ENCODE results near the gene PSMB5. TPM values are rescaled to one million over a fixed set of nuclear protein-coding genes. Genes with fewer than 3 reads are reported as not detected.
"Not testable (repeated sequence)": the region's sequence is repeated elsewhere in the genome, so short reads cannot be mapped to it uniquely, and the experiment has no call there.

The PSMB5 gene
- total RNA-seq, 4 donors from 2014 or later, result 8.6 to 85.1 (median 42.5) TPM

- Histone ChIP-seq H3K4me1 (no peaks in the 10 kb centered on the region), H3K36me3 (peaks cover 0 to 1% (median 0%) of the 10 kb centered on the region in 4 donors), H3K27ac (no peak overlapping the region), H3K9me3 (no peaks in the 10 kb centered on the region), H3K27me3 (no peaks in the 10 kb centered on the region), H3K4me3 (no peak overlapping the region)
- intact Hi-C loops (cut with DNase I; ENCODE audit: low total_unique reads) (no loop called here), in situ Hi-C loops (cut with MboI; ENCODE audit: low pct_ligation_motif_present in 1 of 4, low pct_unique_long_range_greater_than_20kb in 1 of 4, low sequenced_read_pairs in 3 of 4) (no loop called here)
- DNase-seq, result no peak
- 94% methylated on average over 7 of the region's 7 CpGs; no CpG with 5 or more reads in 1 of the 2 donors for WGBS, 2 donors (ENCODE audit: low coverage in 1 of 2)
- TF ChIP-seq POLR2A (IDR thresholded peaks at IDR 0.05) (no peak), EP300 (IDR thresholded peaks at IDR 0.05; ENCODE audit: low read depth) (no peak), POLR2AphosphoS5 (IDR thresholded peaks at IDR 0.05) (no peak)
- TF ChIP-seq, protein P1, sequence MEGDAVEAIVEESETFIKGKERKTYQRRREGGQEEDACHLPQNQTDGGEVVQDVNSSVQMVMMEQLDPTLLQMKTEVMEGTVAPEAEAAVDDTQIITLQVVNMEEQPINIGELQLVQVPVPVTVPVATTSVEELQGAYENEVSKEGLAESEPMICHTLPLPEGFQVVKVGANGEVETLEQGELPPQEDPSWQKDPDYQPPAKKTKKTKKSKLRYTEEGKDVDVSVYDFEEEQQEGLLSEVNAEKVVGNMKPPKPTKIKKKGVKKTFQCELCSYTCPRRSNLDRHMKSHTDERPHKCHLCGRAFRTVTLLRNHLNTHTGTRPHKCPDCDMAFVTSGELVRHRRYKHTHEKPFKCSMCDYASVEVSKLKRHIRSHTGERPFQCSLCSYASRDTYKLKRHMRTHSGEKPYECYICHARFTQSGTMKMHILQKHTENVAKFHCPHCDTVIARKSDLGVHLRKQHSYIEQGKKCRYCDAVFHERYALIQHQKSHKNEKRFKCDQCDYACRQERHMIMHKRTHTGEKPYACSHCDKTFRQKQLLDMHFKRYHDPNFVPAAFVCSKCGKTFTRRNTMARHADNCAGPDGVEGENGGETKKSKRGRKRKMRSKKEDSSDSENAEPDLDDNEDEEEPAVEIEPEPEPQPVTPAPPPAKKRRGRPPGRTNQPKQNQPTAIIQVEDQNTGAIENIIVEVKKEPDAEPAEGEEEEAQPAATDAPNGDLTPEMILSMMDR (IDR thresholded peaks at IDR 0.05), result no peak
These were observed 14.3 kb downstream of the PSMB5 start for GRCh38 chr14:23020143-23021128.

GRCh38 chr14:23018107-23018506, 16.6 kb downstream of the PSMB5 start:
- in situ Hi-C loops (cut with MboI; ENCODE audit: low pct_ligation_motif_present in 1 of 4, low pct_unique_long_range_greater_than_20kb in 1 of 4, low sequenced_read_pairs in 3 of 4) (no loop called here), intact Hi-C loops (cut with DNase I; ENCODE audit: low total_unique reads) (no loop called here)
- DNase-seq, result no peak
- H3K27me3 ChIP-seq, result no peaks in the 10 kb centered on the region
- TF ChIP-seq POLR2AphosphoS5 (IDR thresholded peaks at IDR 0.05) (no peak), POLR2A (IDR thresholded peaks at IDR 0.05) (no peak), EP300 (IDR thresholded peaks at IDR 0.05; ENCODE audit: low read depth) (no peak)
- TF ChIP-seq, protein P1 (IDR thresholded peaks at IDR 0.05), result no peak
- no peaks in the 10 kb centered on the region for H3K36me3 ChIP-seq
- H3K4me1 ChIP-seq, result no peaks in the 10 kb centered on the region
- H3K9me3 ChIP-seq, result no peaks in the 10 kb centered on the region
- no peak overlapping the region for H3K27ac ChIP-seq
- no peak overlapping the region for H3K4me3 ChIP-seq

DNA sequence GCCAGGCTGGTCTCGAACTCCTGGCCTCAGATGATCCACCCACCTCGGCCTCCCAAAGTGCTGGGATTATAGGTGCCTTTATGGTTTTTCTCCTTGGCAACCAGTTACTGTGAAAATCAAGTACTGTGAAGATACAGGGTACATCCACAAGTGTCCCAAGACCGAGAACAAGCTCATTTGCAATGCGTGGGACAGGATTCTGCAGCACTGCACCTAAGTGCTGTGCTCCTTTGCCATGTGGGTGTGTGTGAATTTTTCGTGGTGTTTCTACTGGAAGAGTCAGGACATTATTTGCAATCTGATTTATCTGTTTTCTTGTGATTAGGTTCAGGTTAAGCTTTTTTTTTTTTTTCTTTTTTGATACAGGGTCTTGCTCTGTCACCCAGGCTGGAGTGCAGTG, 17.6 kb downstream of the PSMB5 start:
- H3K27ac ChIP-seq, result no peak overlapping the region
- no peak for DNase-seq
- in situ Hi-C loops (cut with MboI; ENCODE audit: low pct_ligation_motif_present in 1 of 4, low pct_unique_long_range_greater_than_20kb in 1 of 4, low sequenced_read_pairs in 3 of 4), result no loop called here
- no peaks in the 10 kb centered on the region for H3K36me3 ChIP-seq
- intact Hi-C loops (cut with DNase I; ENCODE audit: low total_unique reads), result no loop called here
- 67 to 87% methylated on average over 2 to 5 of the region's 5 CpGs for WGBS, 2 donors (ENCODE audit: low coverage in 1 of 2)
- TF ChIP-seq POLR2AphosphoS5 (IDR thresholded peaks at IDR 0.05), result no peak
- TF ChIP-seq, protein P1 (IDR thresholded peaks at IDR 0.05), result no peak
- no peak for TF ChIP-seq EP300 (IDR thresholded peaks at IDR 0.05; ENCODE audit: low read depth)
- no peak for TF ChIP-seq POLR2A (IDR thresholded peaks at IDR 0.05)
- H3K4me1 ChIP-seq, result no peaks in the 10 kb centered on the region
- no peak overlapping the region for H3K4me3 ChIP-seq
- no peaks in the 10 kb centered on the region for H3K9me3 ChIP-seq
- no peaks in the 10 kb centered on the region for H3K27me3 ChIP-seq

DNA sequence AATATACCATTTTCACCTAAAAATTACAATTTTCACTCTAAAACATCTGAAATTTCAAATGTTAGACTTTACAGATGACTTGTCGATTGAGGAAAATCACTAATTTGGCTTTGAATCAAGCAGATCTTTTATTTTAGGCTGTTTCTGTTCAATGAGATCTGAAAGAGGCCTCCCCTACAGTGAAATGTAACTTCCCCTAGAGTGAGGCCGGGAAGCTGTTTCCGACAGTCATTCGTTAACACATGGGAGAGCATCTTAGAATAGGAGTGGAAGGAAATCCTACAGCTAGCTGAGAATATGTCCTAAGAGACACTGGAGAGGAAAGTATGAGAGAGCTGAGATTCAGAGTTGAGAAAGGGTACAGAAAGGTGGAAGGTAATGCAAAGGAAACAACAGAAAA, 19.1 kb downstream of the PSMB5 start:
- in situ Hi-C loops (cut with MboI; ENCODE audit: low pct_ligation_motif_present in 1 of 4, low pct_unique_long_range_greater_than_20kb in 1 of 4, low sequenced_read_pairs in 3 of 4) (no loop called here), intact Hi-C loops (cut with DNase I; ENCODE audit: low total_unique reads) (no loop called here)
- no peak for DNase-seq
- H3K27me3 ChIP-seq, result no peaks in the 10 kb centered on the region
- H3K36me3 ChIP-seq, result no peaks in the 10 kb centered on the region
- 70 to 92% methylated on average over 3 to 4 of the region's 4 CpGs for WGBS, 2 donors (ENCODE audit: low coverage in 1 of 2)
- no peaks in the 10 kb centered on the region for H3K9me3 ChIP-seq
- no peaks in the 10 kb centered on the region for H3K4me1 ChIP-seq
- no peak overlapping the region for H3K27ac ChIP-seq
- no peak overlapping the region for H3K4me3 ChIP-seq
- TF ChIP-seq, protein P1 (IDR thresholded peaks at IDR 0.05), result no peak
- TF ChIP-seq EP300 (IDR thresholded peaks at IDR 0.05; ENCODE audit: low read depth), result no peak
- TF ChIP-seq POLR2A (IDR thresholded peaks at IDR 0.05), result no peak
- no peak for TF ChIP-seq POLR2AphosphoS5 (IDR thresholded peaks at IDR 0.05)

DNA sequence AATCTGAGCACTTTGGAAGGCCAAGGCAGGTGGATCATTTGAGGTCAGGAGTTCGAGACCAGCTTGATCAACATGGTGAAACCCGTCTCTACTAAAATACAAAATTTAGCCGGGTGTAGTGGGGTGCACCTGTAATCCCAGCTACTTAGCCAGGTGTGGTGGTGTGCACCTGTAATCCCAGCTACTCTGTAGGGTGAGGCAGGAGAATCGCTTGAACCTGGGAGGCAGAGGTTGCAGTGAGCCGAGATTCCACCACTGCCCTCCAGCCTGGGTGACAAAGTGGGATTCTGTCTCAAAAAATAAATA, 21.0 kb downstream of the PSMB5 start:
- H3K27ac ChIP-seq; H3K9me3 ChIP-seq; in situ Hi-C loops (cut with MboI; ENCODE audit: low pct_ligation_motif_present in 1 of 4, low pct_unique_long_range_greater_than_20kb in 1 of 4, low sequenced_read_pairs in 3 of 4); DNase-seq; intact Hi-C loops (cut with DNase I; ENCODE audit: low total_unique reads); H3K4me3 ChIP-seq; H3K36me3 ChIP-seq; H3K27me3 ChIP-seq: not testable (repeated sequence)
- H3K4me1 ChIP-seq, result peaks cover 0 to 11% (median 4%) of the 10 kb centered on the region in 4 donors
- WGBS, 2 donors (ENCODE audit: low coverage in 1 of 2), result 93% methylated on average over 5 of the region's 5 CpGs
